AML-193 (cell line): ENCODE measurements around the gene BCL2.
A peak's percentile ranks its signal among the peaks of the same experiment; 100 is the strongest.
"Not testable (repeated sequence)": the region's sequence is repeated elsewhere in the genome, so short reads cannot be mapped to it uniquely, and the experiment has no call there.

ENCODE experiments used
- DNase-seq, 2 experiments: peaks; one replicate each; lab custom pipeline; 2025; lab: John Stamatoyannopoulos, UW

Gene BCL2

DNA sequence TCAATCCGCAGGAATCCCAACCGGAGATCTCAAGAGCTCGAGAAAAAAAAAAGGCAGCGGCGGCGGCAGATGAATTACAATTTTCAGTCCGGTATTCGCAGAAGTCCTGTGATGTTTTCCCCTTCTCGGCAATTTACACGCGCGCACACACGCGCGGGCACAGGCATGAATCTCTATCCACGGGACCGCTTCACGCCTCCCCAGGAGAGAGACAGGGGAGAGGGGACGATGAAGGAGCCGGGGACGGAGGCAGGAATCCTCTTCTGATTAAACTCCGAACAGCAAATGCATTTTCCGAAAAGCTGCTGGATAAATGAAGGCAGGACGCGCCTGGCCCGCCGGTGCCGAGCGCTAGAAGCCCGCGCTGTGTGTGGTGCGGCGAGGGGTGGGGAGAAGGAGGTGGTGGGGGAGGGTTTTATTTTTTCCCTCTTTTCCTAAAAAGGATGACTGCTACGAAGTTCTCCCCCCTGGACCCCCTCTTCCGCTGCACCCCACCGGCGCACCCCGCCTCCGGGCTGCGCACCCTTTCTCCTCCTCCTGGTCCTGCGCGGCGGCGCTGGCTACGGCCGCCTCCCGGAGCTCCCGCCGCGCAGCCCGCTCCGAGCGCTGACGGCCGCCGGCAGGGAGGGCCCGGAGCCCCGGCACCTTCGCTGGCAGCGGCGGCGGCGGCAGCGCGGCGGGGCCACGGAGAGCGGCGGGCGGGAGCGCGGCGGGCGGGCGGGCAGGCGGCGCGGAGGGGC, at the start of gene BCL2:
TSS of gene BCL2 (minus strand) at position 387 of the 740 bp plus-strand sequence.
- peak; percentile 49 to 61 for DNase-seq

DNA sequence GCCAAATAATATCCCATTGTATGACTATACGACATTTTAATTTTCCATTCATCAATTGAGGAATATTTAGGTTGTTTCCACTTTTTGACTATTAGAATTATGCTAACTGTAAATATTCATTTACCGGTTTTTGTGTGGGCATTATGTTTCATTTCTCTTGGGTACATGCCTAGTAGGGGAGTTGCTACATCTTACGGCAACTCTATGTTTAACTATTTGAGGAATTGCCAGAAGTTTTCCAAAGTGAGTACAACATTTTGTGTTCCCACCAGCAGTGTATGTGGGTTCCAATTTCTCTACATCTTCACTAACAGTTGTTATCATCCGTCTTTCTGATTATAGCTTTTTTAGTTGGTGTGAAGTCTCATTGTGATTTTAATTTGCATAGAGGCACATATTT, 49.0 kb upstream of the BCL2 start:
- DNase-seq, result no peak

DNA sequence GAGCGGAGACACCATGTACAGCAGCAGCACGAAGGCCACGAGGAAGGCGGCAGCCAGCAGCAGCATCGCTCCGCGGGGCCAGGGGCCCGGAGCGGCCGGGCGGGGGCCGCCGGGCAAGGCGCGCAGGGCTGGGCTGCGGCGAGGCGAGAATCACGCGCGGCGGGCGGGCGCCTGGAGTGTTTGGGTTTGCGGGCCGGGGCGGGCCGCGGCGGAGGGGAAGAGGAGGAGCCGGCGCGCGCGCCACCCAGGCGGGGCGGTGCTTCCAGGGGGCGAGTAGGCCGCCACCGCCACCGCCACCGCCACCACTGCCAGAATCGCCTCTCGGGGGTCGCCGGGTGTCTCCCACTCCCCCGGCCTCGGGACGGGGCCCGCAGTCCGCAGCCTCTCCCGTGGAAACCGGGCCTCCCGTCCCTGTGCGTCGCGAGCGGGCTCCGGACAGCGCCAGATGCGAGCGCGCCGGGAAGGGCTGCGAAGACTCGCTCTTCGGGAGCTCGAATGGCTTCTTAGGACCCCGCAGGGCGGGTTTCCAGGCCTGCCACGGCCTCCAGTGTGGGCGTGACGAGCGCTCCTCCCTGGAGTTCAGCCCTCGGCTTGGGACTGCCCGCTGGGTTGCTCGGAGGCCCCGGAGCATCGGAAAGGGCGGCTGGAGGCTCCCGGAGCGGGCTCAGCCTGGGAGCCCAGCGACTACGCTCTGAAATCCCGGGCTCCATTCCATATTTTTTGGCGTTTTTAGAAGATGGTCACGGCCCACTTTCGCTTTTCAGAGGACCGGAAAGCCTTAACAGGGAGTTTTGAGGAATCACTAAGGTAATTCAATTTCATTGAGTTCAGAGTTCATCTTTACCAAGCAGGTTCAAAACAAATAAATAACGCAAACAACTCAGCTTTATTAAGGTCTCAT, 47.7 kb upstream of the BCL2 start, which contains the start of gene KDSR:
TSS of gene KDSR (minus strand) at position 154 of the 901 bp plus-strand sequence. CDS start at position 66, 88 bp downstream.
- DNase-seq, result peak; percentile 81 to 83

DNA sequence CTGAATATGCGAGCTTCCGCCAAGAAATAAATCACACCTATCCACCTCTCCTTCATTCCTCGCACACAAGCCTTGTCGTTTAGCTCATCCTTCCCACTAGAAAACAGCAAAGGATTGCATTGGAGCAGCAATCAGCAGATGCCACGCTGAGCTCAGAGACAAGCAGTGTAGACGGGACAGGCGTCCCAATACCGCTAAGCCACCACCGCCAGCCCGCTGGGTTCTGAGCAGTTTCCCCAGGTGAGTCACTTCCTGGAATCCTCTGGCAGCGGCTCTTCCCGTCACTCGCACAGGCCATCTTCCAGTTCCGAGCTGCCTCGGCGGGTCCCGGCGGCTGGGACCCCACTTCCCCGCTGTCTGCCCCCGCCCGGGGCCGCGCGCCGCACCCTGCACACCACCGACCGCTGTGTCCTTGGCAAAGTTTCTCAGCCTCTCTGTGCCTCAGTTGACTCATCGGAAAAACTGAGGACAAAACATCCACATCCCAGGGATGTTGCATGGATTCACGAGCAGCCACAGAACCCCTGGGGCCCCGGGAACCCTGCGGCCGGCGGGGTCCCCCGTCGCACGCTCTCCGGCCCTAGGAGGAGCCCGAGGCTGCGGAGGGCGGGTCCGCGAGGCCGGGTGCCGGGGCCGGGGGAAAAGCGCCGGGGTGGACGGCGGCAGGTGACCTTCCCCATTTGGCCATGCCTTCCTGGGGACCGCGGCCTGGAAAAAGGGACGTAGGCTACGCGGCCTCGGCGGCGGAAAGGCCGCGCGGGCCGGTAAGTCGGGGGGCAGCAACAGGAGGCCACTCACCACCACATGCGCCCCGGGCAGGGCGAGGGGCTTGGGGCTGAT, 46.9 kb upstream of the BCL2 start:
- peak in 1 of 2 experiments; percentile 19 for DNase-seq

DNA sequence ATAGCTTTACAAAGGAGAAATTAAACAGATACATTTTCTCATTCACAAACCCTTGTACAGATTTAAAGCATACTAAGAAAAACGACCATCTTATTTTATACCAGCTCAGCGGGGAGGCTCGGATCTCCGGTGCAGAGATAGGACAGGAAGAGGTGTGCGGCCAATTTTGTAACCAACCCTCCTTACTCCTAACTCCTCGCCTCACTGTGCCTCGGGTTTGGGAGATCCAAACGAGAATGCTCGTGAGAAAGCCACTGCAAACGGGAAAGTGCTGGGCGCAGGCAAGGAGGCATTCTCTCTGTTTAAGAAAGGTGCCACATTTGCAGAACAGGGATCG, 46.3 kb upstream of the BCL2 start:
- no peak for DNase-seq

- no peak for DNase-seq
Observed at GRCh38 chr18:63363951-63364350, 44.4 kb upstream of the BCL2 start.

- DNase-seq, result not testable (repeated sequence)
Observed at GRCh38 chr18:63363420-63363819, 43.9 kb upstream of the BCL2 start.

- DNase-seq, result no peak
Observed at GRCh38 chr18:63356272-63356896, 36.8 kb upstream of the BCL2 start.

DNA sequence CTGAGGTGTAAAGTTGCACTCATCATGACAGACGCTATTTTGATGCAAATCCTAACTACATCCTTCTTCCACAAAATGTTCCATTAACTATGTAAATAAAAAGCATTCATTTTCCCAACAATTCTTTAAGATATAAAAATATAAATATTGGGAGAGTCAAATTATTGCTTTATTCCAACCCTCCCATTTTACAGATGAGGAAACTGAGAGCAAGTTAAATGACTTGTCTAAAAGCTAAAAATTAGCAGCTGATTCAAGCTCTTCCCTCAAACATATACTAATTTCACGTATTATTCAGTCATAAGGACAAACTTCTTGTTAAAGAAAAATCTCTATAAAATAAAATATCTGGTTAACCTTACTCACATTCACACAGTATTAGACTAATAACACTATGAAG, 30.7 kb upstream of the BCL2 start:
- no peak for DNase-seq

GRCh38 chr18:63348508-63349136, 29.1 kb upstream of the BCL2 start:
- DNase-seq, result no peak

- no peak for DNase-seq
Observed at GRCh38 chr18:63346480-63347183, 27.1 kb upstream of the BCL2 start.

GRCh38 chr18:63346031-63346430, 26.5 kb upstream of the BCL2 start:
- DNase-seq, result no peak

DNA sequence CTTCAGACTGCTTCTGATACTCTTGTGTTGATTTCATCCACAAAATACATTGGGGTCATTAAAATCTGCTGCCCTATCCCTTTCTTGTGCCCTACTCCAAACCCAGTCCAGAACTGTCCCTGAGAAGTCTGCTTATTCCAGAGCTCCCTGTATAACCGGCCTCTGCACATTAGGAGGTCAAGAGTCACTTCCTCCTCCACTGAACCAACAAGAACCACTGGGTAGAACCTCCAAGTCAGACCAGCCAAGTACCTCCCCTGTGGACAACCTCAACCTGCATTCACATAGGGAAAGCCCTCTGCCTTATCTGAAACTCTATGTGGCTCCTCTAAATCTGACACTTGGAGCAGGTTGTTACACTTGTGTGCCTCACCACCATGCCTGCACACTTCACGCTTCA, 25.3 kb upstream of the BCL2 start:
- no peak for DNase-seq

DNA sequence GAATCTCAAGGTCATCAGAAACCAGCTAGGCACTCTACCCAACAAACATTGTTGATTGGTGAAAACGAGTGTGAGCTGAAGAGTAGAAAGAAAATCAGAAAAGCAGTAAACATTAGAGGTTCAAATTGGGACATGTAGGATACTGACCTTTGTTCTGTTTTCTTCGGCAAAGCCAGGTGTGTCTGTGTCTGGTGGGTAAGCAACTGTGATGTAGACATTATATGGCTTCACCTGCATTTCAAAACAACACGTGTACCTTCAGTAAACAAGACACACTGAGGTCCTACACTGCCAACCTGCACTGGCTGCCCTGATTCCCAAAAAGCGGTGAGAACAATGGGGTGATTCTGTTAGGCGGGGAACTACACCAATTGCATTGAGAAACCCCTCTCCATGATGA, 24.7 kb upstream of the BCL2 start:
- no peak for DNase-seq

DNA sequence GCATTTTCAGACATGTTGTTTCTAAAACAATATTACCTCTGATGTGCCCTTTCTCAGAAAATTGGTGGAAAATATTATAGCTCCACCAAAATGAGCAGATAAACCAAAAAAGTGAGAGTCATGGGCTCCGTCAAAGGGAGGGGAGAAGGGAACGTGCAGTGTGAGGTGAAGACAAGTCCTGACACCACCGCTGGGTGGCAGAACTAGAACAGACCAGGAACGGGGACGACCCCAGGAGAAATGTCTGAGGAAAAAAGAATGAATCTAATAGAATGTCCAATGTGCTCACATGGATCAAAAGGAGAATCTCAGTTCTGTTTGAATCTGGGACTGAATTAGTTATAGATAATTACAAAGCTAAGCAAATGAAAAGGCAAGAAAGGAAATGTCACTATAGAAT, 22.6 kb upstream of the BCL2 start:
- DNase-seq, result no peak

DNA sequence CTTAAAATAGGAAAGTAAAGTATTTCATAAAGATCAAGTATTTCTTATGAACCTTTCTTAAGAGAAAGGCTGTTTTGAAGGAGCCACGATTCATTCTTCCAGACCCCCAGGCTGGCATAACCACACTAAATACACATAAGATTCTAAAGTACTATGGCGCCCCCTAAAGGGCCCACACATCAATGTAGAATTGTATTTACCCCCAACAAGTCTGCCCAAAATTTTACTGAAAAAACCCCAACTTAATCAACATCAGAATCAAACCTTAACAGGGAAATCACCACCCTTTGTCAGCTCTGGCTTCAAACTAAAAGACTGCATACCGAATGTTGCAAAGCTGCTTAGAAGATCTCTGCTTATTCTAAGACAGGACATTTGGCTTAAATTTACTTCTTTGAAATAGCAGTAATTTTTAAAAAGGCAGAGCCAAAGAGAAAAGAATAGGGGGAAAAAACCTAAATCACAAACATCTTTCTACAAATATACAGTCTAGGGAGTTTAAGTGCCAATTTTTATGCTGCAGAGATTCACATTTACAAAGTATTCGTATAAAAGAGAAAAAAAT, 20.4 kb upstream of the BCL2 start:
- DNase-seq, result peak; percentile 33 to 35

DNA sequence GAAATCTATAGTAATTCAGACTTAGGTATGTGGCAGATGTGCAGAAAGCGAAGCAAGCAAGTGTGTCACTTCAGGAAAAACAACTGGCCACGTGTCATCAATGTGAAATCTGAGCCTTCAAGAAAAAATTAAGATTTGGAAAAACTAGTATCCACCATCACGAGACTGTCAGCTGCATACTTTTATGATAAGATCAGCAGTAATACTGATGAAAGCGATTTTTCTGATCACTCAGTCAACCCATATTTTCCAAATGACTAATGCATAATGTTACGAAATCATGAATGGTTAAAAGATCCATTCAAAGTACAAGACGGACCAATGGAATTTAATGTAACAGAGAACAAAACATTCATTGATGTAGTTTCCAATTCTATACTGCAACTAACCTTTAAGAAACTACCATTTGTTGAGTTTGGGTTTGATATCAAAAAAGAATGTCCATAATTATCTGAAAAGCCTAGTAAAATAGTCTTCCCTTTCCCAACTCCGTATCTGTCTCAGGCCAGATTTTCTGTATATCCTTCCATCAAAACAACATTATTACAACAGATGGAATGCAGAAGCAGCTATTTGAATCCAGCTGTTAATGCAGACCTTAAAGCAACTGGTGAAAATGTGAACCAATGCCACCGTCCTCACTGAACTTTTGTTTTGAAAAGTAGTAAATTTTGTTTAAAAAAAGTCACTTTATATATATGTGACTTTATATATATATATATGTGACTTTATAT, 17.0 kb upstream of the BCL2 start:
- no peak for DNase-seq

DNA sequence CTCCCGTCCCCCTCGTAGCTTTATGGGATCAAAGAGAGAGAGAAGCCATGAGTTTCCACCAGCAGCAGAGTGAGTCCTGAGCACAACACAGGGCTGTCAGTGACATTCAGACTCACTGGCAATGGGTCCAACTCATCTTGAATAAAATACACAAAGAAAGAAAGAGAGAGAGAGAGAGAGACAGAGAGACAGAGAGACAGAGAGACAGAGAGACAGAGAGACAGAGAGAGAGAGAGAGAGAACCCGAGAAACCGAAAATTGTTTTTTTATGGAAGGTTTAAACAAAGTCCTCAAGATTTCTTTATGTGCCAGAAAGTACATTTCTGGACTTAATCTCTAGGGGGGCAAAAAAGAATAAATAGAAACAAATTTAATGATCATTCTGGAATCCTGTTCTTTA, 11.5 kb upstream of the BCL2 start:
- DNase-seq, result no peak

DNA sequence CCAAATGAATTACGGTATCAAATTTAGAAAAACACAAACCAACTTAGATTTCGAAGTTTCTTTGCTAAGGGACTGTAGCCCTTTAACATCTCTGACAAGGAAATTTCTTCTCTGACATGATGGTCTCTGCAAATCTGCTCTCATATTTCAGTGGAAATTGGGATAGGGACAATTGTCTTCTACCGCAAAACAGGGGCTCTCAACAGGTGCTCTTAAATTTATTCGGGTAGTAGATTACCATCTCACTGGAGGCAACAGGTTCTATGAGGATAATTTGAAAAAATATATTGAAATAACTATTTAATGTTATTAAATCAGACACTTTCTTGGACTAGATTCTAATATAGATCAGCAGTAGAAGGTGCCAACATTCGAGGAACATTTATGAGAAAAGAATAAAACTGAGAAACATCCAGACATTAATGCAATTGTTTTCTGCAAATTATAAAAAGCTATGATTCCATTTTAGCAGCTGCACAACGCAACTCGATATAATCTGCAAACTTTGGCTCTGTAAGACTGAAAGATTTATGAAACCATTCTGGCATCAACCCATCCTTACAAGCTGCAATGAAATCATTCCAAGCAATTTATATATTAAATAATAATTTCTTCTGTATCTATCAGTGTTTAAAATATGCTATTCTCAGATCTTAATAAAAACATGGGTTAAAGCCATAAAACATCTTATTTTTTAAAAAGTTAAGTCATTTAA, 10.0 kb upstream of the BCL2 start:
- no peak for DNase-seq
